NOMO-1 (cell line): ENCODE results near the gene ARHGAP24.

Experiments used
- DNase-seq, 2 experiments: peaks; one replicate each; lab custom pipeline; 2025; ENCODE audit not compliant: unreplicated experiment in 2 of 2; lab: John Stamatoyannopoulos, UW

Gene ARHGAP24

DNA sequence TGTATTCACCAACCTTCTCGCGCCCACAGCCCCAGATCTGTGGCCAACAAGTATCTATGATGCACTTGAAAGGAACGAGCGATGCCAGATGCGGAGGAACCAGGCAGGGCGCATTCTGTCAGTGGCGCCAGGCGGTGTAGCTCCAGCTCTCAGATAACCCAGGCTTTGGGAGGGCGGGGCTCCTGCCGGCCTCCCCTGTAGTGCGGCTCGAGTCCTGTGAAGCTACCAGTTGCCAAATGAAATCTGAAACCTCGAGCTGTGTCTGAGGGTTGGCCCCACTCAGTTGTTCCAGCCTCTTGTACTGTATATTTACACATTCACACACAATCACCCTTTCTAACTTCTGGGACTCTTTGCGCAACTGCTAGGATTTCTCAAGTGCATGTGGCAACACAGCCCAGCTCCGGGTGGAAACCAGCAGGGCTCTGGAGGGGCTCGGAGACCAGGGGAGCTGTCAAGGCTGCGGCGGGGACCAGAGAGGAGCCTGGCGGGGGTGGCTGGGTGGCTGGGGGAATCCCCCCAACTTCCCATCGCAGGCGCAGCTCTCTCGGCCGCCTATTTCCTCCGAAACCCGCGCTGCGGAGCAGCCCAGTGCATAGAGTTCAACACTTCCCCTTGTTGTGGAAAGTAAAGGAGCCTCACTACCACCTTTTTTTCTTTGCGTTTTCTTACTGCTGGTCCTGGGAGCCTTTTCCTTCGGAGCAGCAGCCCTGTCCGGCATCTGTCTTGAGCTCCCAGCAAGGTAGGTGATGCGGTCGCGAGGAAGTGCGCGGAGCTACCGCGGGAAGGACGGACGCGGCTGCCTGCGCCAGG lies at the start of gene ARHGAP24:
TSS of gene ARHGAP24 (plus strand) at position 333 of the 813 bp plus-strand sequence.
- peak; percentile 90 to 93 for DNase-seq

DNA sequence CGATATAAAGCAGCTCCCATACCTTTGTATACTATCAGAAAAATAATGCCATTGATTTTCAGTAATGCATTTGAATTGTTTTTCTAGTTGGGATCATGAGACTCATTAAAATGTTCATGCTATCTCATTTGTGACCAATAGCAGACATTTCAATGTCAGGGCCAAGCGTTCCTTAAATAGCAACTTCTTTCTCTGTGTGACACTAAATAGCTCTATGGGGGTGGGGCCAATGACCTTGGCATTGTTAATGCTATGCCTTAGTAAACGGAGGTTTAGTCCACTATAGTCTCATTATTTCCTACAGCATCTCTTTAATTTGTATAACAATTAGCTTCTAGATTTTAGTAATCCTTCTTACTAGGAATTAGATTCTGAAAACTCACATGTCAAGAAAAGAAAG lies 48.6 kb upstream of the ARHGAP24 start:
- DNase-seq, result no peak

DNA sequence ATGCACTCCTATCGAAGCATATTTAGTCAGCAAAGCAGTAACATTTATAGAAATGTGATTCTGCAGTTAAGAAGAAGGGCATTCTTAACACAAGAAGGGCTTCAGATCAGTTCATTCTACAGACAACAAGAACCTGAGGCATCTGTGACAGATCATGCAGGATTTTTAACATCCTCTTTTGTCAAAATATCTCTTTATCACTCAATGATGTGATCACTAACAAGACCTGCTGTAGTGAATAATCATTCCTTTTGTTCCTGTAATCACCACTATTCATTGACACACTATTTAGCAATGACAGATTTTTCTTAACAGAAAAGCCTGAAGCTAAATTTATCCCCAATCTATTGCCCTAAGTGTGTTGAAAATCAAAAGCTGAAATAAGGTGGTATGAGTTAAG lies 47.8 kb upstream of the ARHGAP24 start:
- no peak for DNase-seq

- no peak for DNase-seq
Observed at GRCh38 chr4:85430226-85430625, 44.7 kb upstream of the ARHGAP24 start.

- no peak for DNase-seq
Observed at GRCh38 chr4:85430697-85431096, 44.3 kb upstream of the ARHGAP24 start.

GRCh38 chr4:85431156-85431555 lies 43.8 kb upstream of the ARHGAP24 start:
- DNase-seq, result no peak

GRCh38 chr4:85431881-85432485 lies 43.0 kb upstream of the ARHGAP24 start:
- DNase-seq, result no peak

- no peak for DNase-seq
Observed at GRCh38 chr4:85445050-85445639, 29.8 kb upstream of the ARHGAP24 start.

DNA sequence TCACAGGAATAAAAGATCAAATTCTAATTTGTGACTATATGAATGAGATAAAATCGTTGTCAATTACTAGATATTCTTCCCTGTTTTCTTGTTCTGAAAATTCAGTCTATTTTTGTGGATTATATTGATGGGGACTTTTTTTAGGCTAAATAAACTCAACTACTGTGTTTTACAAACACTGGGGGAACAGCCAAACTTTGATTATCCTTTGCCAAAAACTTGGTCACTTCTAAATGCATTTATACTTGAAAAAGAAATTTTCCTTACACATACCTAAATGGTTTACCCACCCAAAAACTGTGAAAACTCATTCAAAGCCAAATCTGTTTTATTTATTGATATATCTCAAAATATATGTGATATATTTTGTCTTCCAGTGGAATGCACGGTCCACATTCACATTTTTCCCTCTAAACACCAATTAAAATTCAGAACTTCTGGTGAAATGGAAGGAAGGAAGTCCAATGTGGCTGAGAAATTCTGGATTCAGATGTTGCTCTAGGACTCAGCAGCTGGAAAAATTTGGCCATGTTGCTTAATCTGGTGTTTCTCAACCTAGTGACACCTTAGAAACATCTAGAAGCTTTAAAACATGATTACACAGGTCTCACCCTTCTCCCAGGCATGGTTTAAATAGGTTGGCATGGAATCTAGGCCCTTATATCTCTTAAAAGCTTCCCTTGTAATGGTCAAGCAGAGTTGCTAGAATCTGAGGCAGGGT lies 28.6 kb upstream of the ARHGAP24 start:
- DNase-seq, result no peak

- no peak for DNase-seq
Observed at GRCh38 chr4:85448906-85449890, 25.8 kb upstream of the ARHGAP24 start.

GRCh38 chr4:85452058-85452731 lies 22.8 kb upstream of the ARHGAP24 start:
- no peak for DNase-seq

- no peak for DNase-seq
Observed at GRCh38 chr4:85455942-85456341, 19.0 kb upstream of the ARHGAP24 start.

GRCh38 chr4:85457752-85458467 lies 17.0 kb upstream of the ARHGAP24 start:
- no peak for DNase-seq

DNA sequence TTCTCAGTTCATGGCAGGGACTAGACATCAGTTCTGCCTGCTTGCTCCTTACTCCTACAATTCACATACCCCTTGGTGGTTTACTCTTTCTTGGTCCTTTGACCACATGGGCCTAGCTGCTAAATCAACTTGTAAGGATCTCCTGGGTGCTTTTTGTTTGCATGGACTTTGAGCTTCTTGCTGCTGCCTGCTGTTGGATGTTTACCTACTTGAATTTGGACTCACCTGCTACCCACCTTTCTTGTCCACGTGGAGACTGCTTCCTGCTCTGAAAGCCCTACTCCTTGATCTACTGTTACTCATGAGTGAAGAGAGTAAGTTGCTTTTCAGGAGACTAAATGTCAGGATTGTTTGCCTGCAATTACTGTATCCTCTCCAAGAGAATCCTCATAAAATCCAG lies 15.2 kb upstream of the ARHGAP24 start:
- no peak for DNase-seq

GRCh38 chr4:85474356-85474755 lies 594 bp upstream of the ARHGAP24 start:
- no peak for DNase-seq

DNA sequence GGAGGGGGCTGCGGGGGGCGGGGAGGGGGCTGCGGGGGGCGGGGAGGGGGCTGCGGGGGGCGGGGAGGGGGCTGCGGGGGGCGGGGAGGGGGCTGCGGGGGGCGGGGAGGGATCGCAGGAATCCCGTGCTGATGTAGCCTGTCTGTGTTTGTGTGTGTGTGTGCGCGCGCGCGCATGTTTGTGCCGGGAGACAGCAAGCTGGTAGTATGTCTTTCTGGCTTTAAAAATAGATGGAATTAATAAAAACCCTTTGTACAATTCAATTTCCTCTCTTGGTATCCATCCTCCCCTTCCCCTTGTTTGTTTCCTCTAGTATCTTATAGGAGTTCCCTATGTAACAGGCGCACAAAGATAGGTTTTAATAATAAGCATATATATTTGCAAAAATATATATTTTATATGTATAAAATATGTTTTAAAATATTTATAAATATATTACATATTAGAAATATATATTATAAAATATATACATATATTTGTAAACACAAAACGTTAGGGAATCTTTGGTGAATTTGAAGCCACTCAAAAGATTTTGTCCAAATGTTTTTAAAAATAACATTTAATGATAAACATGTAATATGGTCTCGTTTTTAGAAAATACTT lies 782 bp downstream of the ARHGAP24 start:
- peak in 1 of 2 experiments; percentile 11 for DNase-seq

GRCh38 chr4:85476381-85476780 lies 1.4 kb downstream of the ARHGAP24 start:
- no peak for DNase-seq

DNA sequence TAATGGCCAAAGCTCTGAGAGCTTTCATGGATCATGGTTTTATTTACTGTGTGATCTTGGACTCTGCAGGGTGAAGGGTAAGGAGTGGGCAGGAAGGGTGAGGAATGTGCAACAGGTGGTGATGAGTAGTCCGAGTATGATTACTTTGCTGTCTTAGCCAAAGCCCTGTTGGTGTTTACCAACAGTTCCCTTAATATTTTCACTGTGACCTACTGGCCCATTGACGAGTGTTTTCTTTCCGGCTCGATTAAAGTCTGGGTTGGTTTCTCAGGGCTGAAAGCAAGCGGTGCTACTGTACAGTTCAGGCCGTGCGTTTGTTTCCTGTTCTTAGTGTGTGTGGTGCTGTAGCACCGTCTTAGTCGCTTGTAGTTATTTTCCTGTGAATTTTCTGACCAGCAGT lies 2.6 kb downstream of the ARHGAP24 start:
- no peak for DNase-seq

GRCh38 chr4:85478576-85478975 lies 3.6 kb downstream of the ARHGAP24 start:
- DNase-seq, result no peak
